IPS DF 4.7 (cell line): ENCODE results near the gene NDE1.
"Not testable (repeated sequence)": the region's sequence is repeated elsewhere in the genome, so short reads cannot be mapped to it uniquely, and the experiment has no call there.

Source experiments
- DNase-seq: peaks from one replicate; pipeline ENCODE4 v3.0.0-alpha.2; 2013; ENCODE audit warnings: low spot score; ENCODE audit errors: extremely low read depth

The NDE1 gene

GRCh38 chr16:15694499-15694898 lies 44.5 kb downstream of the NDE1 start:
- no peak for DNase-seq

GRCh38 chr16:15699819-15700218 lies 49.8 kb downstream of the NDE1 start:
- DNase-seq, result no peak

- DNase-seq, result no peak
These were observed 51.3 kb downstream of the NDE1 start for GRCh38 chr16:15701367-15701766.

GRCh38 chr16:15701975-15702970 lies 52.2 kb downstream of the NDE1 start:
- DNase-seq, result no peak

GRCh38 chr16:15703029-15703736 lies 53.1 kb downstream of the NDE1 start:
- no peak for DNase-seq

- DNase-seq, result peak; percentile 51
These were observed 54.5 kb downstream of the NDE1 start for GRCh38 chr16:15704545-15704987.

GRCh38 chr16:15705064-15705565 lies 55.1 kb downstream of the NDE1 start:
- no peak for DNase-seq

GRCh38 chr16:15707332-15707731 lies 57.3 kb downstream of the NDE1 start:
- DNase-seq, result no peak

- no peak for DNase-seq
These were observed 58.1 kb downstream of the NDE1 start for GRCh38 chr16:15708096-15708495.

GRCh38 chr16:15708997-15709396 lies 59.0 kb downstream of the NDE1 start:
- no peak for DNase-seq

GRCh38 chr16:15714393-15715172 lies 64.5 kb downstream of the NDE1 start:
- DNase-seq, result no peak

GRCh38 chr16:15715221-15715620 lies 65.2 kb downstream of the NDE1 start:
- DNase-seq, result no peak

- DNase-seq, result no peak
These were observed 66.8 kb downstream of the NDE1 start for GRCh38 chr16:15716694-15717447.

GRCh38 chr16:15721018-15721417 lies 71.0 kb downstream of the NDE1 start:
- DNase-seq, result no peak

- no peak for DNase-seq
These were observed 73.8 kb downstream of the NDE1 start for GRCh38 chr16:15723808-15724207.

- DNase-seq, result no peak
These were observed 75.7 kb downstream of the NDE1 start for GRCh38 chr16:15725641-15726240.

GRCh38 chr16:15726715-15727114 lies 76.7 kb downstream of the NDE1 start:
- DNase-seq, result no peak

GRCh38 chr16:15727697-15728096 lies 77.7 kb downstream of the NDE1 start:
- not testable (repeated sequence) for DNase-seq

- DNase-seq, result no peak
These were observed 79.1 kb downstream of the NDE1 start for GRCh38 chr16:15729152-15729551.

GRCh38 chr16:15732416-15732815 lies 82.4 kb downstream of the NDE1 start:
- DNase-seq, result no peak
